WTC11 (cell line): ENCODE data around the gene UTP14A.

Experiments used
- CREB1 ChIP-seq: sonication (generic); formaldehyde crosslinking; IDR thresholded peaks from 2 replicates; pipeline ENCODE4 v1.8.0; 2023; ENCODE audit warnings: mild to moderate bottlenecking, missing genetic modification reagents
- FOXP1 ChIP-seq: sonication (generic); formaldehyde crosslinking; IDR thresholded peaks from 2 replicates; pipeline ENCODE4 v1.8.0; 2022; ENCODE audit warnings: missing genetic modification reagents, mild to moderate bottlenecking, moderate library complexity, borderline replicate concordance
- MAX ChIP-seq: sonication (generic); formaldehyde crosslinking; IDR thresholded peaks from 2 replicates; pipeline ENCODE4 v1.8.0; 2022; ENCODE audit warnings: mild to moderate bottlenecking, missing genetic modification reagents
- MXD4 ChIP-seq: fragments of 250-450 bp; sonication (Bioruptor Pico); IDR thresholded peaks from 2 replicates; pipeline ENCODE4 v1.8.0; 2021; ENCODE audit warnings: mild to moderate bottlenecking, moderate library complexity, borderline replicate concordance
- NFYB ChIP-seq: sonication (generic); formaldehyde crosslinking; conservative IDR thresholded peaks from 2 replicates; pipeline ENCODE4 v1.8.0; 2022; ENCODE audit warnings: low read depth, missing genetic modification reagents
- SP1 ChIP-seq: sonication (generic); formaldehyde crosslinking; conservative IDR thresholded peaks from 2 replicates; pipeline ENCODE4 v1.8.1; 2022; ENCODE audit warnings: missing genetic modification reagents
- TF ChIP-seq, protein P1 (sequence below): fragments of 200-600 bp; IDR thresholded peaks from 2 replicates; pipeline ENCODE4 v1.8.0; 2022; ENCODE audit warnings: antibody characterized with exemption
- TF ChIP-seq, protein P2 (sequence below): fragments of 250-450 bp; sonication (Bioruptor Pico); IDR thresholded peaks from 2 replicates; pipeline ENCODE4 v1.9.0; 2021; ENCODE audit warnings: mild to moderate bottlenecking
- TF ChIP-seq, protein P3 (sequence below): sonication (generic); formaldehyde crosslinking; IDR thresholded peaks from 2 replicates; pipeline ENCODE4 v1.8.0; 2023; ENCODE audit warnings: mild to moderate bottlenecking, missing genetic modification reagents

DNA sequence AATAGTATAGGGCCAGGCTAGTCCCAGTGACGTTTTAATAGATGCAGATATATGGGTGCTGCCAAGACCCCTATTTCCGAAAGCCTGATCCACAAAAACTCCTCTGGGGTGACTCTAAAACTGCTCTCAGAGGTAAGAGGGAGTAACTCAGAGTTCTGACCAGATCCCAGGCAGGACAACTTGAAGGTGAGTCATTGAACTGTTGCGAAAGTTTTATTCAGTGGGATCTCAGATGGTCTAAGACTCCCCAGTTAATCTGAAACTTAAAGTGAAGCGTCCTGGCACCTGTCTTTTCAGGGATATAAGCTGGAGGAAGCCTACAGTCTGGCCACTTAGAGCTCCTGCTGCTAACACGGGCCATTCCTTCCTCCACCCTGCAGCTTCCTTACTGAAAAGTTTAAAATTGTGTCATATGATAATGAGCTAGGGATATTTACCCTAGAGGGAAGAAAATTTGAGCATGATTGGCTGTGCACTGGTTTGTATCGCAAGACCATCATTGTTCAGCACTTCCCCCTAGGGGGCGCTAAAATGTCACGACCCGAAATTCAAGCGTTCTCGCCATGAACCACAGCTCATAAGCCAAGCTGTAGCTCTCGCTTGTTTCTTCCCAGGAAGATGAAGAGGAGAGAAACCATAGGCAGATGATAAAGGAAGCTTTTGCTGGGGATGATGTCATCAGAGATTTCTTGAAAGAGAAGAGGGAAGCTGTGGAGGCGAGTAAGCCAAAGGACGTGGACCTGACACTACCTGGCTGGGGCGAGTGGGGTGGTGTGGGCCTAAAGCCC is 19.5 kb downstream of the UTP14A start:
- TF ChIP-seq, protein P1, sequence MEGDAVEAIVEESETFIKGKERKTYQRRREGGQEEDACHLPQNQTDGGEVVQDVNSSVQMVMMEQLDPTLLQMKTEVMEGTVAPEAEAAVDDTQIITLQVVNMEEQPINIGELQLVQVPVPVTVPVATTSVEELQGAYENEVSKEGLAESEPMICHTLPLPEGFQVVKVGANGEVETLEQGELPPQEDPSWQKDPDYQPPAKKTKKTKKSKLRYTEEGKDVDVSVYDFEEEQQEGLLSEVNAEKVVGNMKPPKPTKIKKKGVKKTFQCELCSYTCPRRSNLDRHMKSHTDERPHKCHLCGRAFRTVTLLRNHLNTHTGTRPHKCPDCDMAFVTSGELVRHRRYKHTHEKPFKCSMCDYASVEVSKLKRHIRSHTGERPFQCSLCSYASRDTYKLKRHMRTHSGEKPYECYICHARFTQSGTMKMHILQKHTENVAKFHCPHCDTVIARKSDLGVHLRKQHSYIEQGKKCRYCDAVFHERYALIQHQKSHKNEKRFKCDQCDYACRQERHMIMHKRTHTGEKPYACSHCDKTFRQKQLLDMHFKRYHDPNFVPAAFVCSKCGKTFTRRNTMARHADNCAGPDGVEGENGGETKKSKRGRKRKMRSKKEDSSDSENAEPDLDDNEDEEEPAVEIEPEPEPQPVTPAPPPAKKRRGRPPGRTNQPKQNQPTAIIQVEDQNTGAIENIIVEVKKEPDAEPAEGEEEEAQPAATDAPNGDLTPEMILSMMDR, result peak; percentile 54
- TF ChIP-seq, protein P2, sequence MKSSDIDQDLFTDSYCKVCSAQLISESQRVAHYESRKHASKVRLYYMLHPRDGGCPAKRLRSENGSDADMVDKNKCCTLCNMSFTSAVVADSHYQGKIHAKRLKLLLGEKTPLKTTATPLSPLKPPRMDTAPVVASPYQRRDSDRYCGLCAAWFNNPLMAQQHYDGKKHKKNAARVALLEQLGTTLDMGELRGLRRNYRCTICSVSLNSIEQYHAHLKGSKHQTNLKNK (CRISPR knock-in tag), result no peak
- no peak for TF ChIP-seq NFYB (CRISPR knock-in tag)
- TF ChIP-seq MXD4 (CRISPR knock-in tag), result no peak
- TF ChIP-seq SP1 (CRISPR knock-in tag), result no peak
- TF ChIP-seq, protein P3, sequence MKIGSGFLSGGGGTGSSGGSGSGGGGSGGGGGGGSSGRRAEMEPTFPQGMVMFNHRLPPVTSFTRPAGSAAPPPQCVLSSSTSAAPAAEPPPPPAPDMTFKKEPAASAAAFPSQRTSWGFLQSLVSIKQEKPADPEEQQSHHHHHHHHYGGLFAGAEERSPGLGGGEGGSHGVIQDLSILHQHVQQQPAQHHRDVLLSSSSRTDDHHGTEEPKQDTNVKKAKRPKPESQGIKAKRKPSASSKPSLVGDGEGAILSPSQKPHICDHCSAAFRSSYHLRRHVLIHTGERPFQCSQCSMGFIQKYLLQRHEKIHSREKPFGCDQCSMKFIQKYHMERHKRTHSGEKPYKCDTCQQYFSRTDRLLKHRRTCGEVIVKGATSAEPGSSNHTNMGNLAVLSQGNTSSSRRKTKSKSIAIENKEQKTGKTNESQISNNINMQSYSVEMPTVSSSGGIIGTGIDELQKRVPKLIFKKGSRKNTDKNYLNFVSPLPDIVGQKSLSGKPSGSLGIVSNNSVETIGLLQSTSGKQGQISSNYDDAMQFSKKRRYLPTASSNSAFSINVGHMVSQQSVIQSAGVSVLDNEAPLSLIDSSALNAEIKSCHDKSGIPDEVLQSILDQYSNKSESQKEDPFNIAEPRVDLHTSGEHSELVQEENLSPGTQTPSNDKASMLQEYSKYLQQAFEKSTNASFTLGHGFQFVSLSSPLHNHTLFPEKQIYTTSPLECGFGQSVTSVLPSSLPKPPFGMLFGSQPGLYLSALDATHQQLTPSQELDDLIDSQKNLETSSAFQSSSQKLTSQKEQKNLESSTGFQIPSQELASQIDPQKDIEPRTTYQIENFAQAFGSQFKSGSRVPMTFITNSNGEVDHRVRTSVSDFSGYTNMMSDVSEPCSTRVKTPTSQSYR, result no peak
- TF ChIP-seq MAX, result no peak
- no peak for TF ChIP-seq CREB1
- TF ChIP-seq FOXP1 (CRISPR knock-in tag), result no peak
